GM18870 (cell line): ENCODE results near the gene LIMS4.
A peak's percentile ranks its signal among the peaks of the same experiment; 100 is the strongest.
"Not testable (repeated sequence)": the region's sequence is repeated elsewhere in the genome, so short reads cannot be mapped to it uniquely, and the experiment has no call there.

Experiments
- ATAC-seq: cut with Tn5 transposase; IDR thresholded peaks from one replicate; pipeline ENCODE4 v1.9.1; 2021; ENCODE audit warnings: moderate library complexity; ENCODE audit not compliant: unreplicated experiment

Gene LIMS4

DNA sequence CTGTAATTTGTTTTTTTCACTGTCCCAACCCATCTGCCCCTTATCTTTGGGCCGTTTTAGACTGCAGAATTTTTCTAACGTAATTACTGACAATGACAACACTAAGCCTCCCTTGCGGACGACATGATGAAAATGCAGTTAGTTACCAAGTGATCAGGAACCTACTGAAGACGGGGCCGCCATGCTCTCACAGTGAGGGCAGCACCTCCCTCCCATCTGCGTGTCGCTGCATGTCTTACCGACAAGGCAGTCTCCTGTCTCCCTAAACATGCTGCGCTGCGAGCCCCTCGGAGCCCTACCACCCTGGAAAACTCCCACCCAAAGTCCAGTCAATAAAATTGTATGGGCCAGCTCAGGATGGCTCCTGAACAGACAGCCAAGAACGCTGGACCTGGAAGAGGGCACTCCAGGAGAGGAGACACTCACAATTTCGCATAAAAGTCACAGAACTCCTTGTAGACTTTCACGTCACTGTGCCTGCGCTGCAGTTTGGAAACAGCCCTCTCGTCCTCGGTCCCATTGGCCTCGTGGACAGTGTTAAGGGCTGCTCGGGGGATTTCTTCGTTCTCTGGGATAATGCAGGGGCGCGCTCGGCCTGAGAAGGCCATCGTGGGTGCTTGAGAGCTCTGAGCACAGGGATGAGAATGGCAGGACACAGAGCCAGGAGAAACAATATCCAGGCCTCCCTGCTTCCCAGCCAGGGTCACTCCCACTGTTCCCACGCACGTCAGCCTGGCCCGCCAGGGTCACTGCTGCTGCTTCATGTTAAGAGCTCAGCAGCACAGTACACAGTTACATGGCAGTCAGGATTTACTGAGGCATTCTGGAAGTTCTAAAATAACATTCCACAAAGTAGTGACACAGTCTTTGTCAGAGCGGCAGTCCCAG, at the start of gene LIMS4:
Gene LIMS4 (minus strand): TSS at position 646 of the 888 bp plus-strand sequence. CDS start 38 bp downstream, at position 608.
- ATAC-seq: not testable (repeated sequence)

GRCh38 chr2:110499755-110500377, 27.2 kb upstream of the LIMS4 start:
- peak; percentile 64 for ATAC-seq

DNA sequence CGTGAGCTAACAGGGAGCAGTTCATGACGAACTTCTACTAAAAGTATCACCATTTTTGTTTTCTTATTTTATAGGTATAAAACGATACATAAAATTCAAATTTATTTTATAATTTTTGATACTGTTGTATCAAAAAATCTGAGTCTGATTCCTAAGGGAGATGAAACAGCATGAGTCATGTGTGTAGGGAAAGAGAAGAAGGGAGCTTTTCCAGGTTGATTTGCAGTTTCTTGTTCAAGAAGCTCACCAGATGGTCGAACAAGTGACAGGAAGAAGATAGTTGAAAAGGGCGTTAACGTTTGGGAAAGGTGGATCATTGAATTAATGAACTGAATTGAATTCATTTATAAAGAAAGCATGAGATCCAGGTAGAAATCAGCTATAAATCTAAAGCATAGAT, 23.4 kb upstream of the LIMS4 start:
- ATAC-seq: not testable (repeated sequence)

DNA sequence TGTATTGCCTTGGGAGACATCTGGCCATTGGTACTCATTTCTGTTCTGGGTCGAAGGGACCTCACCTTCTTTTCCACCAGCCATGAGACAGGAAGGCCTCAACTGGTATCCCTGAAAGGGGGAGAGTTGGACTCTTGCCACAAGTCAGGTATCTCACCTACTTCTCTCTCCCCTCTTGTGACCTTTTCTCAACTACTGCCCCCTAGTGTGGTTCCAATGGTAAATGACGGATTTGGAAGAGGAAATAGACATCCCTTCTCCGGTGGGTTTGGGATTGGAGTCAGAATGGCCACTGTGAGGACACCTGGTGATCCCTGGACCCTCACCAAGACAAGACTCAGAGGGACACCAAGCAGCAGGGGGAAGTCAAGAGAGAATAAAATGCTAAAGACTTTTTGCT, 21.9 kb upstream of the LIMS4 start:
- ATAC-seq: not testable (repeated sequence)

GRCh38 chr2:110488991-110489390, 16.4 kb upstream of the LIMS4 start:
- not testable (repeated sequence) for ATAC-seq

- ATAC-seq: not testable (repeated sequence)
Measured at GRCh38 chr2:110482697-110483096, 10.1 kb upstream of the LIMS4 start.

GRCh38 chr2:110481200-110481599, 8.6 kb upstream of the LIMS4 start:
- not testable (repeated sequence) for ATAC-seq

GRCh38 chr2:110480084-110480483, 7.5 kb upstream of the LIMS4 start:
- not testable (repeated sequence) for ATAC-seq

DNA sequence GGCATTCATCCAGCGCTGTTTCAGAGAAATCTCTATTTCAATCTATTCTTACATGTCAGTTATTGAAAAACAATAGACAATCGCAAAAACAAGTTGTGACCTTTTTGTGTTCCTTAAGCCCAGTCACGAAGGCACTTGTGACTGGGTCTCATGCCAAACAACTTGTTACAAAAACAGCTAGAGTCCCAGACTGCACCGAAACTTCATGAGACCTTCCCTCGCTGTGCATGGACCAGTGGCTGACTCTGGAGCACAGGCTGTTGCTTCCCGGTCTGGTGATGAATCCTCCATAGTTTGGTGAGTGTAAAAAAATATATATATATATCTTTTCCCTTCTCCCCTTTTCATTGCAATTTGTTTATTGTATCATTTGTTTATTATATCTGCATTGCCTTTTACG, 4.8 kb upstream of the LIMS4 start:
- ATAC-seq: not testable (repeated sequence)

DNA sequence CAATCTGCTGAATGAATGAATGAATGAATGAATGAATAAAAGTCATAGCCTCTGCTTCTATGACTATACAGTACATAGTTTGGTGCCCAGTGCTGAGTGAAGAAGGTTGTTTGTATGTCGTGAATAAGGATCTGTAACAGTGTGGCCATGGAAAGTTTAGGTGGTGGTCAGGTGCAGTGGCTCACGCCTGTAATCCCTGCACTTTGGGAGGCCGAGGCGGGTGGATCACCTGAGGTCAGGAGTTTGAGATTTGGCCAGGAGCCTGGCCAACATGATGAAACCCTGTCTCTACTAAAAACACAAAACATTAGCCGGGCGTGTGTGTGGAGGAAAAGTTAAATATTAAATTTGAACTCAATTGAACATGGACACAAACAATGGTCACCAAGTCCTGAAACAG, 4.3 kb upstream of the LIMS4 start:
- not testable (repeated sequence) for ATAC-seq

DNA sequence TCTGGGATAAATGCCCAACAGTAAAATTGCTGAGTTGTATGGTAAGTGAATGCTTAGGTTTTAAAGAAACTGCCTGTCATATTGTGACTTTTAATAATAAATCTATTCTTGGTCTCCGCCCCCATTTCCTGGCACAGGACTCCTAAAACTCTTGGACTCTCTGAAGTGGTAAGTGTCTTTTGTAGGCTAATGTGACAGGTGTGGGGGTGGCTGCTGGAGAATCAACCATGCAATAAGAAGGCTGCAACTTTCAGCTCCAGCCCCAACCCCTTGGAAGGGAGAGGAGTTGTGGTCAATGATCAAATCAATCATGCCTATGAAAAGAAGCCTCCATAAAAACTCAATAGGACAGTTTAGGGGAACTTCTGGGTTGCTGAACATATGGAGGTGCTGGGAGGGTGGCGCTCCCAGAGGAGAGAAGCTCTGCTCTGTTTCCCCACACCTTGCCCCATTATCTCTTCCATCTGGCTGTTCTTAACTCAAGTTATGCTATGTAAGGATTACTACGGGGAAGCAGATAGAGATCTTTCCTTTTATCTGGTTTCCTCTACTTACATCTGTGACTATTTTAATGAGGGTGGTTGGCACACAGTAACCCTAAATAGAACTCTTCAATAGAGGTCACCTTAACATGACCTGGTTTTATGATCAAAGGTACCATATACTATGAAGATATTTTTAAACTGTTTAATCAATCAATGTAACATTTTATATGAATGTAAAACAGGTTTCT, 3.2 kb upstream of the LIMS4 start:
- not testable (repeated sequence) for ATAC-seq

GRCh38 chr2:110474898-110475297, 2.3 kb upstream of the LIMS4 start:
- peak; percentile 89 for ATAC-seq

- not testable (repeated sequence) for ATAC-seq
Measured at GRCh38 chr2:110473059-110473358, 393 bp upstream of the LIMS4 start.

DNA sequence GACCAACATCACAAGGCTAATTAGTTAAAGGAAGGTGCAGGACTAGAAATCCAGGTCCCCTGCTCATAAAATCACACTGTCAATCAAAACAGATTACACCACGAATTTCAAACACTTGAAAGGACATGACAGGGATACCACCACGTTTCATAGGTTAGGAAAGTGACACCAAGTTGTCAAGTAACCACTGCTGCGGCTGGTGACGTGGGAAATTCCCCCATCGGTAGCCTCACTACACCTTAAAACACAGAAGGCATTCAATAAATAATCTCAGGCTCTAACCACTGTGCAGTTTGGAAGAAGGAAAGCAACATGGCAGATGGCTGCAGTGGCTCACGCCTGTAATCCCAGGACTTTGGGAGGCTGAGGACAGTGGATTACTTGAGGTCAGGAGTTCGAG, 3.7 kb downstream of the LIMS4 start:
- not testable (repeated sequence) for ATAC-seq

GRCh38 chr2:110465312-110465711, 7.3 kb downstream of the LIMS4 start:
- ATAC-seq: peak; percentile 73

DNA sequence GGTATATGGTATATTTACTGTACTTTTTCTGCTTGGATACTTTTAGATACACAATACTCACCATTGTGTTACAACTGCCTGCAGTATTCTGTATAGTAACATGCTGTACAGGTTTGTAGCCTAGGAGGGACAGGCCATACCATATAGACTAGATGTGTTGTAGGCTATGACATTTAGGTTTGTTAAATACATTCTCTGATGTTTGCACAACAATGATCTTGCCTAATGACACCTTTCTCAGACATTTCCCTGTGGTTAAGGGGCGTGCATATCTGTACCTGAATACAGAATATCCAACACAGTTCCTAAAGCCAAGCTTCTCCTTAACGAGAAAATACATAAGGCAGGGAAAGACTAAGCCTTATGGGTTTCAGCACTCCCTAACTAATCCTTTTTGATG, 10.2 kb downstream of the LIMS4 start:
- ATAC-seq: not testable (repeated sequence)

- not testable (repeated sequence) for ATAC-seq
Measured at GRCh38 chr2:110460318-110460717, 12.3 kb downstream of the LIMS4 start.

DNA sequence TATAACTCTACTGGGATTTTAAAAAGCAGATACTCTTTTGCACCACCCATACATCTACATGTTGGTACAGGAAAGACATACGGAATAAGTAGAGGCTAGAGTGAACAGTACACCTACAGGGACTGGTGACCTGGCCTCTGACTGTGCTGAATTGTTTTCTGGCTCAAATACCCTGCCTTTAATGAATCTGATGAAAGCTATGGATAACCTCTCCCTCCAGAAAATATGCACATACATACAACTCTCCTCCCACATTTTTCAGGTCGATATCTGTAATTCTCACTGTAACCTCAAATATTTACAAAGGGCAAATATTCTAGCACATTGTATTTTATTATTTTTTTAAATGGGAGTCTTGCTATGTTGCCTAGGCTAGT, 15.4 kb downstream of the LIMS4 start:
- not testable (repeated sequence) for ATAC-seq

GRCh38 chr2:110456291-110457213, 16.1 kb downstream of the LIMS4 start:
- not testable (repeated sequence) for ATAC-seq

- not testable (repeated sequence) for ATAC-seq
Measured at GRCh38 chr2:110455080-110455670, 17.4 kb downstream of the LIMS4 start.
